SKM-1 (cell line): ENCODE results near the gene KRTAP23-1.

ENCODE experiments used
- DNase-seq: peaks from one replicate; lab custom pipeline; 2025; ENCODE audit not compliant: unreplicated experiment; lab: John Stamatoyannopoulos, UW

Gene KRTAP23-1, protein sequence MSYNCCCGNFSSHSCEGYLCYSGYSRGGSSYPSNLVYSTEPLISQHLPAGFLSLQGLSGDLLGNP

DNA sequence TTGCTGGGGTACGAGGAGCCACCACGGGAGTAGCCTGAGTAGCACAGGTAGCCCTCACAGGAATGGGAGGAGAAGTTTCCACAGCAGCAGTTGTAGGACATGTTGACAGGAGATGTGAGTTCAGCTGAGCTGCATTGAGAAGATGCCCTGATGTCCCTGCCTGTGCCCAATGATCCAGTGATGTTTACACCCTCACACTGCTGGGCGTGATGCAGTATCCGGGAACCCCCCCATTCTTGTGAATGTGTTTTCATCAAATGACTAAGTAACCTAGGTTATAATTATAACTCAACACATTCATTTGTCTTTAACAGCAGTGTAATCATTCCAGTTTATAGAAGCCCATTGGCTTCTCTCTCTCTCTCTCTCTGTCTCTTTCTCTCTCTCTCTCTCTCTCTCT is at the start of gene KRTAP23-1:
KRTAP23-1 (minus strand) TSS at position 101 of the 400 bp plus-strand sequence; CDS start at position 101, 0 bp downstream.
- DNase-seq, result no peak

DNA sequence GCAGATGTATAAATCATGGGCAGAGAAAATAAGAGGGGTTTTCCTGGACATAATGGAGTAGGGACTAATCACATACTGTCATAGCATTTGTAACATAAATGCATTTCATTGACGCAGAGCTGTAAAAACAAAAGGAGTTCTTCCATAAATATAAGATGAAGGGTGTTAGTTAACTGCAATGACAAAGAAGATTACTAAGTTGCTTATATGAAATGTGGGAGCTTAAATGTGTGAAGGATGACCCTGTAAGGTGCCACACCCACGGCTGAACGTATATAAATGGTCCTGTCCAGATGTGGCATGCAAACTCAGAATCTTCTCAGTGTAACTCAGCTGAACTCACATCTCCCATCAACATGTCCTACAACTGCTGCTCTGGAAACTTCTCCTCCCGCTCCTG is 47.3 kb upstream of the KRTAP23-1 start, which contains the start of gene KRTAP13-1:
KRTAP13-1 (plus strand) TSS at position 301 of the 400 bp plus-strand sequence; CDS start at position 357, 56 bp downstream.
- no peak for DNase-seq

DNA sequence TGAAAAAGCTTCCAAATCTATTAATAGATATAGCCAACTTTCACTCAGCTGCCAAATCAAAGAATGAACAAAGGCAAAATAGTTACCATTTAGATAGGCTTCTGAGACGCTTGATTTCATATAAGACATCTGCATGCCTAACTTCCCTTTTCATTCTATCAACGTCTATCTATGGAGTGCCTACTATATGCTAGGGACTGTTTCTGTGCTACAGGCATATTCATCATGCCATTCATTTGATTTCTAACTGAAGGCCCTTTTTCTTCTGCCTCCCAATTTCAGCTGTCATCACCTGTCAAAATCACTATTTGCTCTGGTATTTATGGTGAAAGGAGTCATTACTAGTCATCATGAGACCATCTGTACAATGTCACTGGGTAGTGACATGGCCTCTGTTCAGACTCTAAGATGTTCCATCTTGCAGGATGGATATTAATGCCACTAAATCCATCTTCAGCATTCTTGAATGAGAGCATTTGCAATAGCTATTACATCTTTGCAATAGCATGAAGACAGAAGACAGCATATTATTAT is 43.2 kb upstream of the KRTAP23-1 start:
- DNase-seq, result no peak

DNA sequence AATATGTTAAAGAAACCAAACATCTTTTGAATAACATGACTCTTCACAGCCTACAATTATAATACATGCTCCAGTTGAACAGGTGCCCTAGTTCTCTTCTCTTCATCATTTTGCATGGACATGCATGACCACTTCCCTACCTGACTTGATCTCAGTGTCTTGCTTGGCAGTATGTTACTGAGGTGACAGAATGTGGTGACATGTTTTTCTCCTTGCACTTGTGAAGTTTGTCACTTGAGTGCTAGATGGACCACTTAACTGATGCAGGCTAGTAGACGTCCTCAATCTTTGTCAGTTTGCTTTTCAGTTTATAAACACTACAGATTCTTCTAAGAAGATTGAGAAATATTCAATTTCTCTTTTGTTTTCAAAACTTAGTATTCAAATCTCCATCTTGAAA is 33.8 kb upstream of the KRTAP23-1 start:
- DNase-seq, result no peak

DNA sequence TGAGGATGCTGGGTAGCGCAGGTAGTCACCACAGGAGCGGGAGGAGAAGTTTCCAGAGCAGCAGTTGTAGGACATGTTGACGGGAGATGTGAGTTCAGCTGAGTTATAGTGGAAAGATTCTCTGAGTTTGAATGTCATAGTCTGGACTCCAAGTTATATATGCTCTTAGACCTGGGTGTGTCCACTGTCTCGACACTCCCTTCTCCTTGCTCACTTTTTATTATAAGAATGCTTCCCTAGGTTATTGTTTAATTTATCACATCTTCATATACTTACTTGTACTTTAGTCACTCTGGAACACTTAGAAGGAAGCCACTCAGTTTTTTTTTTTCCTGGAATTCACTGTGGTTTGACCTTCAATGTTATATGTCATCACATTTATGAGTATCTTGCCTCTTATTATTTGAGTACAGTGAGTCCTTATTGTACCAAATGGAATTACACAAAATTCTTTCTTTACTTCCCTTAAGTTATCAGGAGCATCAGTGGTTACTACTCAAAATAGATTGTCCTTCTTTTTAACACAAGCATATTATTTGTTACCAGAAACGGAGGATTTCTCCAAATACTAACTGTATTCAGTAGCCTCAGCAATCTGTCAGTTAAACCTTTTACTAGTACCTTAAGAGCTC is 23.8 kb upstream of the KRTAP23-1 start, which contains the start of gene KRTAP13-2:
KRTAP13-2 (minus strand) TSS at position 133 of the 632 bp plus-strand sequence; CDS start at position 75, 58 bp downstream.
- DNase-seq, result no peak

DNA sequence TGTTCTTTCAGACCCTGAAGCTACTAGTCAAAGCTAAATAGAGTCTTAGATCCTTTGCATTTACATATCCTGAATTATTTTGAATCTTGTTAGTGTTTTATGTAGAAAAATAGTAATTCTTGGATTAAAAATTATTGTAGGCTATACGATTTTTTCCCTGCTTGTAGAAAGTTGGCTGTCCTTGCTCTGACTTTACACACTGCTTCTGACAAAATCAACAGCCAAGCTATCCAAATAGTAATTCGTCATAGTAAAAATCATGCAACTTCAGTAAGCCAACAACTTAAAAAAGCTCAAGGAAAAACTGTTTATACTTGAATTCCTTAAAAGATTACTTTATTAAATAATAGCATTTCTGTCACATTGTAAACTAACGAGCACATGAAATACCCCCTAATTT is 7.5 kb upstream of the KRTAP23-1 start:
- DNase-seq, result no peak

DNA sequence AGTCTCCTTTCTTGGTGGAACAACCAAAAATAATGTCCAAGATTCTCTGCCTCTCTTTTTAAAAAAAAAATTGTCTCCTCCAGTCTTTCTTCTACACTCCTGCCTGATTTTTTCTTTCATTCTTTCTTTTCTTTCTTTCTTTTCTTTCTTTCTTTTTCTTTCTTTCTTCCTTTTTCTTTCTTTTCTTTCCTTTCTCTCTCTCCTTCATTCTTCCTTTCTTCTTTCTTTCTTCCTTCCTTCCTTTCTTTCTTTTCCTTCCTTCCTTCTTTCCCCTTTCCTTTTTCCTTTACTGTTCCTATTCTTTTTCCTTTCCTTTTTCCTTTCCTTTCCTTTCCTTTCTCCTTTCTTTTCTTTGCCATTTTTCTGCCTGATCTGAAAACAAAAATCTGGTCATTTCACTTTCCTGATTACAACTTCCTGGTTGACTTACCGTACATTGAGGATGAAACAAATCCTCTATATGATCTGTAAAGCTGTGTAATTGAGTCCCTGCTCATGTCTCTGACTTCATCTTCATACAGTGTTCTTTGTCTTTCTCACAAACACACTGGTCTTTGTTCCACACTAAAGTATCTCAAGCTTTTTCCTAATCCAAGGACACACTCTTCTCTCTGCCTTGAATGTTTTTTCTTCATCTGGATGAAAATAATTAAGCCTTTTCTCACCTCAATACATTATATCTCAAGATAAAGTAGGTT is 6.1 kb upstream of the KRTAP23-1 start:
- no peak for DNase-seq

DNA sequence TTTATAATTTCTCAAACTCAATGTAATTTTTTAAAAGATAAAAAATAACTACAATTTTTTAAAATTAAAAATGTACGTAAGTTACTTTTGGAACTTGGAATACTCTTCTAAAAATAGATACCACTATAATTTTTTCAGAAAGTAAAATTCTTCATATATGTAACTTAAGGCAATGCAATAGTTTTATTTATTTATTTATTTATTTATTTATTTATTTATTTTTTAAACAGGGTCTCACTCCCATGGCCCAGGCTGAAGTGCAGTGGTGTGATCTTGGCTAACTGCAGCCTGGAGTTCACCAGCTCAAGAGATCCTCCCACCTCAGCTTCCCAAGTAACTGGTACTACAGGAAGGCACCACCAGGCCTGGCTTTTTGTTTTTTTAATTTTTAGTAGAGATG is 3.1 kb upstream of the KRTAP23-1 start:
- no peak for DNase-seq

DNA sequence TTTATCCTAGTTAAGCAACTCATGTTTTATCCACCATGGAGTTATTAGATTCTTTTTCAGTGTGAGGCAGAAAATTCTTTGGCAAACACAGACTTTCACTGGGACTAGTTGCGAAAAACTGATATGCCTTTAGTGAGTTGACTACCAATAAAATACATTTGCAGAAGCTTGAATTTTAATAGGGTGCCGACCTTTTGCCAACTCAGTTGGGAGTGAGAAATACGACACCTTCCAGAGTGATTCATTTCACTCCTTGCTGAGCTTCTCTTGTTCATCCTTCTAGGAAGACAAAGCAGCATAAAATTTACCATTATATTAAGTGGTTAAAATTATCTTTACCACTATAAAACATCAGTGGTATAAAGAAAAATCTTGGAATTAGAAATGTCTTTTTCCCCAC is 1.2 kb upstream of the KRTAP23-1 start:
- DNase-seq, result no peak

DNA sequence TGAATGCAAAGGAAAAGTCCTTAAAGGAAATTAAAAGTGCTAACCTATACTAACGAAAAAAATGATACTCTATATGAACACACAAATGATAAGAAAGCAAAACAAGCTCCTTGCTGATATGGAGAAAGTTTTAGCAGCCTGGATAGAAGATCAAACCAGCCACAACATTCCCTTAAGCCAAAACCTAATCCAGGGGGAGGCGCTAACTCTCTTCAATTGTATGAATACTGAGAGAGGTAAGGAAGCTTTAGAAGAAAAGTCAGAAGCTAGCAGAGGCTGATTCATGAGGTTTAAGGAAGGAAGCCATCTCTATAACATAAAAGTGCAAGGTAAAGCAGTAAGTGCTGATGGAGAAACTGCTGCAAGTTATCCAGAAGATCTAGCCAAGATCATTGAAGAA is 3.4 kb downstream of the KRTAP23-1 start:
- no peak for DNase-seq

DNA sequence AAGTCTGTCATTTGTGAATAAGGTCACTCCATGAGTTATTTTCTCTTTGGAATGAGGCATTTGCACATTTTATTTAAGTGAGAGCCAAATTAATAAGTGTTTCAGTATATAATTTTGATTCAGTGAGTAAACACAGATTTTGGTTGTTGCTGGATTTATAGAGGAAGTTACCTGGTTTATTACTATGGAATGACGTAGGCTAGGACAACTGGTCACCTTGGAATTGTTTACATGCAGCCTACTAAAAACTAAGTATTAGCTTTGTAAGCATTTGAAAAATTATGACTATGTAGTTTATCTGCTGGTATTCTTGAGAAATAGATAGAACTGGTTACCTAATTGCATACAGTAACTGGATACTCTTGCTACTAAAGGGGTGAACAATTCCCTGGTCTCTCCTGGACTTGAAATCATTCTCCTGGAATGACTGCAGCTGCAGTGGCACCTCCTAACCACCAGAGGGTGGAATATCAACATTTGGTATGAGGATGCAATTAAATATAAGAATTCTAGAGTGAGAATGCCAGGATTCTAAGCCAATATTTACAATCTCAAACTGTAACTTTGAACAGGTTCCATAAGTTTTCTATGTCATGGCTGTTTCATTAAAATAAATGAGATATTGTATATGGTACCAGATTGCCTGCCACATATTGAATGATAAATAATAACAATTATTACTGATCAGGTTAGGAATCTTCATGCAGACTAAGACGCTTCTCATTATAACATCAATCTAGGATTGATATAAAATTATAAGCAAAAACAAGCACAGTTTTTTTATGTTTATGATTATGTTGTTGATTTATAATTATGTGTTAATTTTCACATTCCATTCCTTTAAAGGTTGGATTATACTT is 7.5 kb downstream of the KRTAP23-1 start:
- DNase-seq, result peak; percentile 4

DNA sequence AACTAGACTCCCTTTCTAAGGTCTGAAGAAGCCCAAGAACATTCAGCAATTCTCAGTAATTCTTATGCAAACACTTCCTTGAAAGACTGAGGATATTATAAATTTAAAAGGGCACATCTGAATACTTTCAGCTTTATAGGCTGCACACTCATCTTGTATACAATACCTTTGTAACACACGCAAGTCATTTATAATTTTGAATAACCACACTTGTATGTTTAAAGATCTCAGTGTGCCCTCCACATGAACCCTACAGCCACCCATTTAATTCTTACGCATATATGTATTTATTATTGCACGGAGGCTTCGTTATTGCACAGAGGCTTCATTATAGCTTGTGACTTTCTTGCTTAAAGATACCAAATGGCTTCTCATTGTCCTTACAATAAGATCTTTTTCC is 9.7 kb downstream of the KRTAP23-1 start:
- DNase-seq, result no peak

DNA sequence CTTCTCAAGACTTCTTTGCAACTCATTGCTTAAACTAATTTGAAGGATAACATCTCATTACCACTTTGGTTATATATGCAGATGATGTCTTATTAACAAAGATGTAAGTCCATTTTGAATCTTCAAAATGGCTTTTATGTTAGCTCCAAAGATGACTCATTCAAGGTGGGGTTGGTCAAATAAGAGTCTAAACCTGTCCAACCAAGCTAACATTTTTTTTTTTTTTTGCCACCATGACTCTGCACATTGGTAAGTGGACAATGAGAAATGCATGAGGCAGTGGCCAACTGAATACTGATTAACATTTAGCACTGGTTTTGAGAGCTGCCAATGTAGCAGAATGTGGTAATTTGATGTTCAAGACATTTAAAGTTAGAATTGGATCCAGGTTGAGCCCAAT is 10.6 kb downstream of the KRTAP23-1 start:
- DNase-seq, result no peak

DNA sequence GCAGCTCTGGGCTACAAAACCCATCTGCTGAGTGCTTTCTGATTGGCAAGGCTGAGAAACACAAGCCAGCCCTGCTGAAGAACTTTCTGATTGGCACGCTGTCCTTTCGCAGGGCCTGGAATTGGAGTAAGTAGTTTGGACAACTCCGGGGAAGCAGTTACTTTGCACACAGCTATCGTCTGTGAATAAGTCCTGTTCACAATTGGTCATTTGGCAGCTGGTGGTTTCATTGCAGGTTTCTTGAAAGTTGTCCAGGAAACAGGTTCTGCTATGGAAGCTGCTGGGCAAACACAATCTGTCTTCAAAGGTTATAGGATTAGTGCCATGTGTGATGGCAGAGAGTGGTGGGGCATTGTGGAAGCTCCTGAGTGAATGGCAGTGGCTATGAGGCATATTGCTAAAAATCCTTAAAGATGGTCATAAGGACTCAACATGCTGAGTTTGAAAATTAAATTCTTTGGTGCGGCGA is 11.1 kb downstream of the KRTAP23-1 start, which contains the start of gene KRTAP27-1:
KRTAP27-1 (minus strand) TSS at position 419 of the 469 bp plus-strand sequence; CDS start at position 393, 26 bp downstream.
- no peak for DNase-seq

DNA sequence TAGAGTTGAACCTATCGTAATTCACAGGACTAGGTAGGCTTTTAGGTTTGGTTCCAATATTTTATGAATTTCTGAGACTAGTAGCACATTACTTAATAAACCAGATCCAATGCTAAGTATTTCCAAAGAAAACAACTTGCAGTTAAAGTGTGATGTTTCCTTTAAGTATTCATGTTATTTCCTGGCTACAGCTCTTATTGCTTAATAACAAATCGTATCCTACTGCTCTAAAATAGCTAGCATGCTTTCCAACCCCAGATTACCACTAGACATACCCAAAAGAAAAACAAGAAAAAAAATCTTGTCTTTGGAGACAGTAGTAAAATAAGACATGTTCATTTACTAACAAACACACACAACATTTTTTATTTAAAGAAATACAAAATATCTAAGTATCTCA is 11.8 kb downstream of the KRTAP23-1 start:
- no peak for DNase-seq

DNA sequence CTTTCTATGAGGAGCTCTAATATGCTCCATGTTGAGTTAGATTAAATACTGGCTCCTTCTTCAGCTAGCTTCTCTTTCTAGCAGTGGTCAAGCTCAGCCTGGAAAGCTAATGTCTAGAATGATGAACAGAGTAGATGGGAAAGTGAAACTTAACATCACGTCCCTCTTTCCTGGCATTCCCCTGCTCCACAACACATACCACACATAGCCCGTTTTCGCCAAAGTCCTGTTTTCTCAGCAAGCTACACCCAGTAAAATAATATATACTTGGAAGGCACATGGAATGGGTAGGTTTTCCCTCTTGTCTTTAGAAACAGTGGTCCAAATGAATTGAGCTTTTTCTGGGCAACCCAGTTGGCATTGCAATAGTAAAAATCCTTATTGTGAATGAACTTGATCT is 14.7 kb downstream of the KRTAP23-1 start:
- no peak for DNase-seq

DNA sequence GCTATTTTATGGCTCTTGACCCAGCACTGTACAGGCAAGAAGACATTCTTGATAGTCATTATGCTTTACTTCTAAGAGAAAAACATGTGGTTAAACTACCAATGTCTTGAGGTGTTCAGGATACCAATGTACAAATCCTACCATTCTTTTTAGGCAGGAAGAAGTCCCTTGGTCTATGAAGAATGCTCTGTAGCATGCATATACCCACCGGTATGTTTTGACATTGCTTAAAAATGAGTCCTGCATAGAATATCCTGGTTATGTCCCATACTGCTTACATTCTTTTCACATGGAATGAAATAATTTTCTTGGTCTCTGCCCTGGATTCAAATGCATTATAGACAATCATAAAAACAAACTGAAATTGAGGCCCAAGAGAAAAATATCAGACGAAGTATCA is 15.7 kb downstream of the KRTAP23-1 start:
- DNase-seq, result no peak

DNA sequence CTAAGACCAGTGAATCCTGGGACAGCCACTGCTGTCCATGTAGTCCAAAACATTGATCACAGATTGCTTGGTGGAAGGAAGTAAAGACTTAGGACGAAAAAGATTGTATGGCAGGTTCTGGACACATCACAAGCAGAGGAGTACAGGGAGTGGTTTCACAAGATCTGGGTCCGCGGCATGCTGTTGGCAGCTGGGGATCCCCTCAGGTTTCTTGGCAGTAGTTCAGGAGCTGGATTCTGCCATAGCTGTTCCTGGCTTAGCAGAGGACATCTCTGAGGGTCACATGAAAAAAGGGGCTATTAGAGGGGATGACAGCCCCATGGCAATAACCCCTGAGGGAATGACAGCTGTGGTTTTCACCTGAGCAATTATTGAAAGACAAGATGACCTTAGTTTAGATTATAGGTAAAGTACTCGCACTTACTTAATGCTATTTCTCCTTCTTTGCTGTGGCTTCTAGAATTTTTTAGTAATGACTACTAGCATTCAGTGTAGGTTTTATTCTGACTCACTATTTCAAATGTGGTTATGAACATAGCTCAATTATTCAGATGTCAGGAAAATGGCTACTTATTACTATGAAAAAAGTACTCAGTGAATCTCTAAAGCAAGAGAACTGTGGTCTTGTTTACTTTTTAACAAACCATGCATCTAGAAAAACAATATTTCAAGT is 19.1 kb downstream of the KRTAP23-1 start:
- DNase-seq, result no peak

DNA sequence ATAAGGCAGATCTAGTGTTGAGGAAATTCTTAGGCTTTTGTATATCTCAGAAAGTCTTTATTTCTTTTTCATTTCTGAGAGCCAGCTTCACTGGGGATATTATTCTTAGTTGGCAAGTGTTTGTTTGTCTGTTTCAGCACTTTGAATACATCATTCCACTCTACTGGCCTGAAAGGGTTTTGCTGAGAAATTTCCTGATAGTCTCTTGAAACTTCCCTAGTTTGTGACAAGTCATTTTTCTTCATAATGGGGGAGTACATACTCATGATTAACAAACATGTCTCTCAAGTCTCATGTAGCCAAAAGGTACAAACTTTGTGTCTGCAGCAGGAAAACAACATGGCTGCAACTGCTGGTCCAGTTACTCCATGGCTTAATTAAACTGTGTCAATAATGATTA is 22.0 kb downstream of the KRTAP23-1 start:
- DNase-seq, result no peak

DNA sequence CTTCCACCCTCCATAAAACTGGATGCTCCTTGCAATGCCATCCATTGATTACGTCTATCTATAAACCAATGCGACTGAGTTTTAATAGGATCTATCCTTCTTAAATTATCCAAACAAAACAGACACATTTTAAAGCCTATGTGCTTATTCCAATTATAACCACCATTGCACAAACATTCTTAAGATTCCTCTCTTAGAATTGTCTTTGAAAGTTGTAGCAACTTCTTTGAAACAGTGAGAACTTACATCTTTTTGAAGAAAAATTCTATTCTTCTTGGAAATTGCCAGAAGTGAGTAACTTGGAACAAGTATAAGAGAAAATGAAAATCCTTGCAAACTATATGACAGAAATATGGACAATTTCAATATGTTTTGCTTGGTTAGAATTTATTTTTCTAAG is 28.2 kb downstream of the KRTAP23-1 start, which contains the start of gene KRTAP26-1:
KRTAP26-1 (minus strand) TSS at position 101 of the 400 bp plus-strand sequence. CDS start 280 bp downstream, outside the sequence.
- no peak for DNase-seq
